ENCODE results near the gene SLC22A13. TPM values are rescaled to one million over a fixed set of nuclear protein-coding genes. Genes with fewer than 3 reads are reported as not detected.

SLC22A13 gene, protein sequence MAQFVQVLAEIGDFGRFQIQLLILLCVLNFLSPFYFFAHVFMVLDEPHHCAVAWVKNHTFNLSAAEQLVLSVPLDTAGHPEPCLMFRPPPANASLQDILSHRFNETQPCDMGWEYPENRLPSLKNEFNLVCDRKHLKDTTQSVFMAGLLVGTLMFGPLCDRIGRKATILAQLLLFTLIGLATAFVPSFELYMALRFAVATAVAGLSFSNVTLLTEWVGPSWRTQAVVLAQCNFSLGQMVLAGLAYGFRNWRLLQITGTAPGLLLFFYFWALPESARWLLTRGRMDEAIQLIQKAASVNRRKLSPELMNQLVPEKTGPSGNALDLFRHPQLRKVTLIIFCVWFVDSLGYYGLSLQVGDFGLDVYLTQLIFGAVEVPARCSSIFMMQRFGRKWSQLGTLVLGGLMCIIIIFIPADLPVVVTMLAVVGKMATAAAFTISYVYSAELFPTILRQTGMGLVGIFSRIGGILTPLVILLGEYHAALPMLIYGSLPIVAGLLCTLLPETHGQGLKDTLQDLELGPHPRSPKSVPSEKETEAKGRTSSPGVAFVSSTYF
- 0.37 and 1.2 TPM in 2 replicates for total RNA-seq

DNA sequence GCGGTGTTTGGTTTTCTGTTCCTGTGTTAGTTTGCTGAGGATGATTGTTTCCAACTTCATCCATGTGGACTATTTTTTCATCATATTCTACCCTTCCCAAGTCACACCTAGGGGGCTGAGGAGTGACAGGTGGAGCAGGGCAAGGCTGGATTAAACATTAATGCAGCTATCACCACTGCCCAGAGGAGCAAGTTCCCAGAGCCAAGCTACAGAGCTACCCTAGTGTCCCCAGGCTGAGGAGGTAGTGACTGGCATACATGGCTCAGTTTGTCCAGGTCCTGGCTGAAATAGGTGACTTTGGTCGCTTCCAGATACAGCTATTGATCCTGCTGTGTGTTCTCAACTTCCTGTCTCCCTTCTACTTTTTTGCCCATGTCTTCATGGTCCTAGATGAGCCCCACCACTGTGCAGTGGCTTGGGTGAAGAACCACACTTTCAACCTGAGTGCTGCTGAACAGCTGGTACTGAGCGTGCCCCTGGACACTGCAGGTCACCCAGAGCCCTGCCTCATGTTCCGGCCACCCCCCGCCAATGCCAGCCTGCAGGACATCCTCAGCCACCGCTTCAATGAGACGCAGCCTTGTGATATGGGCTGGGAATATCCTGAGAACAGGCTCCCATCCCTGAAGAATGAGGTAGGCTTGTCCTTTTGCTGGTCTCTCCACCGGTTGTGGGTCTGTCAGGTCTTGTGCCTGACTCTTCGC, at the start of gene SLC22A13:
Gene SLC22A13 (plus strand): TSS at position 209 of the 704 bp plus-strand sequence. CDS start 49 bp downstream, at position 258.

DNA sequence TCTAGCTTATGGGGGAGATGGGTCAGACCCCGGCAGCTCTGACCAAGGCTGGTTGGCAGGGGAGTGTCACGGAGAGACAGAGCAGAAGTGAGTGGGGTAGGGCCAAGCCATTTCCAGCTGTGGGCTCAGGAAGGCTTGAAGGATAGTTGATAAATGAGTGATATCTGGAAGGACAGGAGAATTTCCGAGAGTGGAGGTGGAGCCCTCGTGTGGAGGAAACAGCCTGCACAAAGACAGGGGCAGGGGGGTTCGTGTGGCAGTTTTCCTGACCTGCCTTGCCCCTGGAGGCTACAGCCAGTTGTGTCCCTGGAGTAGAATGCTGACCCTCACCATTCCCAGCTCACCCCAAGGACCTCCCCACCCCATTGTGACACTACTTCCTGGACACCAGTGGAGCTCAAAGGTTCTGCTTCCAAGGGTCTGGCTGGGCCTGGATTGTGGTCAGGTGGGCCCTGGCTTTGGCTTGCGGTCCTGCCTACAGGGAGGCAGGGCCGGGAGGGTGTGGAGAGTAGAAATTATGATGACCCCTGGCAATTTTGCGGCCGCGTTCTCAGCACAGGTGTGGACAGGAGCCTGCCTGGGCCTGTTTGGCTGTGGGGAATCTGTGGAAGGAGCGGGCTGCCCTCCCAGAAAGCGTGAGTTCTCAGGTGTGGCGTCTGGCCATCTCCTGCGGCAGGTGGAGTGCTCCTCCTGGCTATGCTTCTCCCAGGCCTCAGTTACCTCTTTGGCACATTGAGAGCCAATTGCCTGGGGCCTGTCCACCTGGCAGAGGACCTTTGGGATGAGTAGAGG, 16.5 kb downstream of the SLC22A13 start, which contains the start of gene SLC22A14:
Gene SLC22A14 (plus strand): TSS at position 400 of the 792 bp plus-strand sequence. CDS start 23,733 bp downstream, outside the sequence.

Small RNA genes within 50 kb of the gene (small RNA-seq; reads per million reads assigned to genes)
- gene RNU6-235P = not detected

Other genes starting within 250 kb of the SLC22A13 start
- gene PLCD1, start 236.2 kb upstream of the SLC22A13 start, total RNA-seq = 27.2 and 28.3 TPM in 2 replicates
- gene DLEC1, start 226.6 kb upstream of the SLC22A13 start, total RNA-seq = under 0.01 TPM in 2 replicates
- 13.7 and 15.8 TPM in 2 replicates for gene ACAA1, start 128.7 kb upstream of the SLC22A13 start, total RNA-seq
- gene MYD88, start 127.2 kb upstream of the SLC22A13 start, total RNA-seq = 5.7 and 6.6 TPM in 2 replicates
- gene OXSR1, start 100.3 kb upstream of the SLC22A13 start, total RNA-seq = 30.1 and 52.2 TPM in 2 replicates
- gene SLC22A14, start 16.5 kb downstream of the SLC22A13 start, total RNA-seq = 0.20 and 1.5 TPM in 2 replicates
- 7.7 and 13.9 TPM in 2 replicates for gene XYLB, start 81.0 kb downstream of the SLC22A13 start, total RNA-seq
- gene ACVR2B, start 188.1 kb downstream of the SLC22A13 start, total RNA-seq = 1.1 and 1.6 TPM in 2 replicates
- gene EXOG, start 230.5 kb downstream of the SLC22A13 start, total RNA-seq = 9.9 and 12.5 TPM in 2 replicates